Measurements from ENCODE around the gene CMTM5. TPM values are rescaled to one million over a fixed set of nuclear protein-coding genes. Genes with fewer than 3 reads are reported as not detected.

The CMTM5 gene
- total RNA-seq, 4 donors from 2014 or later = 0.76 TPM; not detected in 3

GRCh38 chr14:23403139-23403438, 26.2 kb downstream of the CMTM5 start:
- no peak for DNase-seq (ENCODE audit: low spot score in 2 of 2)
- TF ChIP-seq CTCF (IDR thresholded peaks at IDR 0.05) (no peak), POLR2AphosphoS5 (IDR thresholded peaks at IDR 0.05) (no peak), POLR2A (IDR thresholded peaks at IDR 0.05) (no peak), EP300 (IDR thresholded peaks at IDR 0.05) (no peak)
- H3K27me3 ChIP-seq = peaks cover 44% of the 10 kb centered on the region
- H3K27ac ChIP-seq = no peak overlapping the region
- no peaks in the 10 kb centered on the region for H3K9me3 ChIP-seq
- H3K36me3 ChIP-seq = no peaks in the 10 kb centered on the region
- 56% methylated on average over 7 of the region's 7 CpGs for WGBS
- no peaks in the 10 kb centered on the region for H3K4me1 ChIP-seq
- no peak overlapping the region for H3K4me3 ChIP-seq

- H3K9me3 ChIP-seq = no peaks in the 10 kb centered on the region
- no peak overlapping the region for H3K4me3 ChIP-seq
- WGBS = 82% methylated on average over 4 of the region's 4 CpGs
- H3K27me3 ChIP-seq = peaks cover 48% of the 10 kb centered on the region
- no peak overlapping the region for H3K27ac ChIP-seq
- no peaks in the 10 kb centered on the region for H3K36me3 ChIP-seq
- H3K4me1 ChIP-seq = no peaks in the 10 kb centered on the region
- TF ChIP-seq POLR2A (IDR thresholded peaks at IDR 0.05) (no peak), EP300 (IDR thresholded peaks at IDR 0.05) (no peak), POLR2AphosphoS5 (IDR thresholded peaks at IDR 0.05) (no peak), CTCF (IDR thresholded peaks at IDR 0.05) (no peak)
- DNase-seq (ENCODE audit: low spot score in 2 of 2) = no peak
Measured at GRCh38 chr14:23403908-23404307, 27.1 kb downstream of the CMTM5 start.

GRCh38 chr14:23404331-23404900, 27.6 kb downstream of the CMTM5 start:
- H3K27me3 ChIP-seq = peaks cover 51% of the 10 kb centered on the region
- WGBS = 88% methylated on average over 10 of the region's 14 CpGs
- H3K27ac ChIP-seq = no peak overlapping the region
- H3K4me3 ChIP-seq = no peak overlapping the region
- H3K9me3 ChIP-seq = no peaks in the 10 kb centered on the region
- DNase-seq (ENCODE audit: low spot score in 2 of 2) = no peak
- H3K36me3 ChIP-seq = no peaks in the 10 kb centered on the region
- H3K4me1 ChIP-seq = no peaks in the 10 kb centered on the region
- TF ChIP-seq EP300 (IDR thresholded peaks at IDR 0.05) (no peak), CTCF (IDR thresholded peaks at IDR 0.05) (no peak), POLR2AphosphoS5 (IDR thresholded peaks at IDR 0.05) (no peak), POLR2A (IDR thresholded peaks at IDR 0.05) (no peak)

GRCh38 chr14:23405096-23405495, 28.2 kb downstream of the CMTM5 start:
- Histone ChIP-seq H3K36me3 (no peaks in the 10 kb centered on the region), H3K4me1 (no peaks in the 10 kb centered on the region), H3K27me3 (peaks cover 51% of the 10 kb centered on the region), H3K4me3 (no peak overlapping the region), H3K9me3 (no peaks in the 10 kb centered on the region), H3K27ac (no peak overlapping the region)
- DNase-seq (ENCODE audit: low spot score in 2 of 2) = no peak
- whole genome bisulfite sequencing = 81% methylated on average over 10 of the region's 10 CpGs
- no peak for TF ChIP-seq POLR2A (IDR thresholded peaks at IDR 0.05)
- no peak for TF ChIP-seq EP300 (IDR thresholded peaks at IDR 0.05)
- TF ChIP-seq POLR2AphosphoS5 (IDR thresholded peaks at IDR 0.05) = no peak
- no peak for TF ChIP-seq CTCF (IDR thresholded peaks at IDR 0.05)

- Histone ChIP-seq H3K27ac (no peak overlapping the region), H3K4me1 (no peaks in the 10 kb centered on the region), H3K36me3 (no peaks in the 10 kb centered on the region), H3K9me3 (no peaks in the 10 kb centered on the region), H3K4me3 (no peak overlapping the region), H3K27me3 (peaks cover 53% of the 10 kb centered on the region)
- no peak for DNase-seq (ENCODE audit: low spot score in 2 of 2)
- no peak for TF ChIP-seq EP300 (IDR thresholded peaks at IDR 0.05)
- no peak for TF ChIP-seq POLR2AphosphoS5 (IDR thresholded peaks at IDR 0.05)
- TF ChIP-seq CTCF (IDR thresholded peaks at IDR 0.05) = no peak
- TF ChIP-seq POLR2A (IDR thresholded peaks at IDR 0.05) = no peak
- 93% methylated on average over 11 of the region's 13 CpGs for WGBS
Measured at GRCh38 chr14:23405516-23406025, 28.7 kb downstream of the CMTM5 start.
